ENCODE results near the gene SORCS1.
"Not testable (repeated sequence)": the region's sequence is repeated elsewhere in the genome, so short reads cannot be mapped to it uniquely, and the experiment has no call there.

Gene SORCS1

GRCh38 chr10:106929291-106929895 lies 235.1 kb downstream of the SORCS1 start:
- no peak for TF ChIP-seq EZH2phosphoT487 (IDR thresholded peaks at IDR 0.05; ENCODE audit: borderline replicate concordance, low read length)
- TF ChIP-seq CTCF (IDR thresholded peaks at IDR 0.05; ENCODE audit: low read depth, low read length, poor library complexity, severe bottlenecking) = no peak
- no peak overlapping the region for H3K4me2 ChIP-seq (ENCODE audit: low read length)

GRCh38 chr10:106928151-106928550 lies 236.4 kb downstream of the SORCS1 start:
- H3K79me2 ChIP-seq (ENCODE audit: control insufficient read depth, low read length); H3K36me3 ChIP-seq (ENCODE audit: control insufficient read depth, low read length); H3K4me2 ChIP-seq (ENCODE audit: low read length); H3K4me1 ChIP-seq (ENCODE audit: control insufficient read depth, low read length); H3K9me2 ChIP-seq (replicated peaks; ENCODE audit: control insufficient read depth, low read length); H3K4me3 ChIP-seq (ENCODE audit: low read length); H4K20me1 ChIP-seq (ENCODE audit: control insufficient read depth, insufficient read depth, low read depth, low read length); H3F3A ChIP-seq (ENCODE audit: control insufficient read depth, insufficient read depth); H3K9me3 ChIP-seq (ENCODE audit: control insufficient read depth, insufficient read depth, low read length); H3K27me3 ChIP-seq (ENCODE audit: control insufficient read depth, low read length); H3K27ac ChIP-seq (ENCODE audit: low read depth, low read length): not testable (repeated sequence)

More at GRCh38 chr10:106929291-106929895, 235.1 kb downstream of the SORCS1 start:
- Histone ChIP-seq H3K4me3 (ENCODE audit: low read length) (no peak overlapping the region), H3K27me3 (ENCODE audit: control insufficient read depth, low read length) (no peaks in the 10 kb centered on the region), H3K9me3 (ENCODE audit: control insufficient read depth, insufficient read depth, low read length) (no peaks in the 10 kb centered on the region), H3K27ac (ENCODE audit: low read depth, low read length) (no peak overlapping the region), H3K4me1 (ENCODE audit: control insufficient read depth, low read length) (no peaks in the 10 kb centered on the region), H3K79me2 (ENCODE audit: control insufficient read depth, low read length) (no peaks in the 10 kb centered on the region), H3K36me3 (ENCODE audit: control insufficient read depth, low read length) (no peaks in the 10 kb centered on the region), H3K9me2 (replicated peaks; ENCODE audit: control insufficient read depth, low read length) (no peaks in the 10 kb centered on the region), H3F3A (ENCODE audit: control insufficient read depth, insufficient read depth) (no peaks in the 10 kb centered on the region), H4K20me1 (ENCODE audit: control insufficient read depth, insufficient read depth, low read depth, low read length) (no peaks in the 10 kb centered on the region)

- Histone ChIP-seq H3F3A (ENCODE audit: control insufficient read depth, insufficient read depth) (no peaks in the 10 kb centered on the region), H4K20me1 (ENCODE audit: control insufficient read depth, insufficient read depth, low read depth, low read length) (no peaks in the 10 kb centered on the region), H3K27ac (ENCODE audit: low read depth, low read length) (no peak overlapping the region), H3K4me3 (ENCODE audit: low read length) (no peak overlapping the region), H3K4me1 (ENCODE audit: control insufficient read depth, low read length) (no peaks in the 10 kb centered on the region), H3K27me3 (ENCODE audit: control insufficient read depth, low read length) (no peaks in the 10 kb centered on the region), H3K36me3 (ENCODE audit: control insufficient read depth, low read length) (no peaks in the 10 kb centered on the region), H3K79me2 (ENCODE audit: control insufficient read depth, low read length) (no peaks in the 10 kb centered on the region), H3K4me2 (ENCODE audit: low read length) (no peak overlapping the region), H3K9me3 (ENCODE audit: control insufficient read depth, insufficient read depth, low read length) (no peaks in the 10 kb centered on the region), H3K9me2 (replicated peaks; ENCODE audit: control insufficient read depth, low read length) (no peaks in the 10 kb centered on the region)
- TF ChIP-seq EZH2phosphoT487 (IDR thresholded peaks at IDR 0.05; ENCODE audit: borderline replicate concordance, low read length) (no peak), CTCF (IDR thresholded peaks at IDR 0.05; ENCODE audit: low read depth, low read length, poor library complexity, severe bottlenecking) (no peak)
Measured at GRCh38 chr10:106925191-106925590, 239.3 kb downstream of the SORCS1 start.

GRCh38 chr10:106920538-106920937 lies 244.0 kb downstream of the SORCS1 start:
- H3K9me2 ChIP-seq (replicated peaks; ENCODE audit: control insufficient read depth, low read length) = no peaks in the 10 kb centered on the region
- H3F3A ChIP-seq (ENCODE audit: control insufficient read depth, insufficient read depth) = no peaks in the 10 kb centered on the region
- H3K36me3 ChIP-seq (ENCODE audit: control insufficient read depth, low read length) = no peaks in the 10 kb centered on the region
- no peaks in the 10 kb centered on the region for H4K20me1 ChIP-seq (ENCODE audit: control insufficient read depth, insufficient read depth, low read depth, low read length)
- no peak overlapping the region for H3K4me3 ChIP-seq (ENCODE audit: low read length)
- no peak for TF ChIP-seq EZH2phosphoT487 (IDR thresholded peaks at IDR 0.05; ENCODE audit: borderline replicate concordance, low read length)
- no peak for TF ChIP-seq CTCF (IDR thresholded peaks at IDR 0.05; ENCODE audit: low read depth, low read length, poor library complexity, severe bottlenecking)
- no peak overlapping the region for H3K4me2 ChIP-seq (ENCODE audit: low read length)
- no peak overlapping the region for H3K27ac ChIP-seq (ENCODE audit: low read depth, low read length)
- H3K79me2 ChIP-seq (ENCODE audit: control insufficient read depth, low read length) = no peaks in the 10 kb centered on the region
- no peaks in the 10 kb centered on the region for H3K4me1 ChIP-seq (ENCODE audit: control insufficient read depth, low read length)
- no peaks in the 10 kb centered on the region for H3K9me3 ChIP-seq (ENCODE audit: control insufficient read depth, insufficient read depth, low read length)
- H3K27me3 ChIP-seq (ENCODE audit: control insufficient read depth, low read length) = no peaks in the 10 kb centered on the region
